ENCODE results near the gene NANOG. TPM values are rescaled to one million over a fixed set of nuclear protein-coding genes. Genes with fewer than 3 reads are reported as not detected.
"Not testable (repeated sequence)": the region's sequence is repeated elsewhere in the genome, so short reads cannot be mapped to it uniquely, and the experiment has no call there.

Gene NANOG
- total and polyA plus RNA-seq, 11 donors = 0.18 to 0.33 TPM; not detected in 9

- Histone ChIP-seq H3K4me3 (no peak overlapping the region), H3K9me3 (no peaks in the 10 kb centered on the region), H3K36me3 (no peaks in the 10 kb centered on the region), H3K27ac (no peak overlapping the region), H3K4me1 (no peaks in the 10 kb centered on the region), H3K27me3 (no peaks in the 10 kb centered on the region)
- TF ChIP-seq, protein P1, sequence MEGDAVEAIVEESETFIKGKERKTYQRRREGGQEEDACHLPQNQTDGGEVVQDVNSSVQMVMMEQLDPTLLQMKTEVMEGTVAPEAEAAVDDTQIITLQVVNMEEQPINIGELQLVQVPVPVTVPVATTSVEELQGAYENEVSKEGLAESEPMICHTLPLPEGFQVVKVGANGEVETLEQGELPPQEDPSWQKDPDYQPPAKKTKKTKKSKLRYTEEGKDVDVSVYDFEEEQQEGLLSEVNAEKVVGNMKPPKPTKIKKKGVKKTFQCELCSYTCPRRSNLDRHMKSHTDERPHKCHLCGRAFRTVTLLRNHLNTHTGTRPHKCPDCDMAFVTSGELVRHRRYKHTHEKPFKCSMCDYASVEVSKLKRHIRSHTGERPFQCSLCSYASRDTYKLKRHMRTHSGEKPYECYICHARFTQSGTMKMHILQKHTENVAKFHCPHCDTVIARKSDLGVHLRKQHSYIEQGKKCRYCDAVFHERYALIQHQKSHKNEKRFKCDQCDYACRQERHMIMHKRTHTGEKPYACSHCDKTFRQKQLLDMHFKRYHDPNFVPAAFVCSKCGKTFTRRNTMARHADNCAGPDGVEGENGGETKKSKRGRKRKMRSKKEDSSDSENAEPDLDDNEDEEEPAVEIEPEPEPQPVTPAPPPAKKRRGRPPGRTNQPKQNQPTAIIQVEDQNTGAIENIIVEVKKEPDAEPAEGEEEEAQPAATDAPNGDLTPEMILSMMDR (IDR thresholded peaks at IDR 0.05) = no peak
- TF ChIP-seq POLR2A (IDR thresholded peaks at IDR 0.05) = no peak
- 79 to 92% (median 90%) methylated on average over 6 of the region's 6 CpGs for WGBS, 4 donors
- ATAC-seq = no peak
- DNase-seq = no peak
- intact Hi-C loops (cut with DNase I) = no loop called here
These were observed 38.9 kb upstream of the NANOG start for GRCh38 chr12:7750350-7750749.

DNA sequence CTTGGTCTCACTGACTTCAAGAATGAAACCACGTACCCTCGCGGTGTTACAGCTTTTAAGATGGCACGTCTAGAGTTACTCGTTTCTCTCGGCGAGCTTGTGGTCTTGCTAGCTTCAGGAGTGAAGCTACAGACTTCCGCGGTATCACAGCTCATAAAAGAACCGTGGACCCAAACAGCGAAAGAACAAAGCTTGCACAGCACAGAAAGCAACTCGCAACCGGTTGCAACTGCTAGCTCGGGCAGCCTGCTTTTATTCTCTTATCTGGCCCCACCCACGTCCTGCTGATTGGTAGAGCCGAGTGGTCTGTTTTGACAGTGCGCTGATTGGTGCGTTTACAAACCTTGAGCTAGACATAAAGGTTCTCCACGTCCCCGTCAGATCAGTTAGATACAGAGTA lies 37.8 kb upstream of the NANOG start:
- Histone ChIP-seq H3K9me3 (no peaks in the 10 kb centered on the region), H3K4me1 (no peaks in the 10 kb centered on the region), H3K27me3 (peaks cover 0 to 3% (median 0%) of the 10 kb centered on the region in 9 donors), H3K4me3 (no peak overlapping the region), H3K27ac (no peak overlapping the region), H3K36me3 (no peaks in the 10 kb centered on the region)
- ATAC-seq (no peak), DNase-seq (no peak)
- 81 to 88% (median 84%) methylated on average over 20 of the region's 20 CpGs for WGBS, 4 donors
- intact Hi-C loops (cut with DNase I) = no loop called here
- TF ChIP-seq POLR2A (IDR thresholded peaks at IDR 0.05) = no peak

DNA sequence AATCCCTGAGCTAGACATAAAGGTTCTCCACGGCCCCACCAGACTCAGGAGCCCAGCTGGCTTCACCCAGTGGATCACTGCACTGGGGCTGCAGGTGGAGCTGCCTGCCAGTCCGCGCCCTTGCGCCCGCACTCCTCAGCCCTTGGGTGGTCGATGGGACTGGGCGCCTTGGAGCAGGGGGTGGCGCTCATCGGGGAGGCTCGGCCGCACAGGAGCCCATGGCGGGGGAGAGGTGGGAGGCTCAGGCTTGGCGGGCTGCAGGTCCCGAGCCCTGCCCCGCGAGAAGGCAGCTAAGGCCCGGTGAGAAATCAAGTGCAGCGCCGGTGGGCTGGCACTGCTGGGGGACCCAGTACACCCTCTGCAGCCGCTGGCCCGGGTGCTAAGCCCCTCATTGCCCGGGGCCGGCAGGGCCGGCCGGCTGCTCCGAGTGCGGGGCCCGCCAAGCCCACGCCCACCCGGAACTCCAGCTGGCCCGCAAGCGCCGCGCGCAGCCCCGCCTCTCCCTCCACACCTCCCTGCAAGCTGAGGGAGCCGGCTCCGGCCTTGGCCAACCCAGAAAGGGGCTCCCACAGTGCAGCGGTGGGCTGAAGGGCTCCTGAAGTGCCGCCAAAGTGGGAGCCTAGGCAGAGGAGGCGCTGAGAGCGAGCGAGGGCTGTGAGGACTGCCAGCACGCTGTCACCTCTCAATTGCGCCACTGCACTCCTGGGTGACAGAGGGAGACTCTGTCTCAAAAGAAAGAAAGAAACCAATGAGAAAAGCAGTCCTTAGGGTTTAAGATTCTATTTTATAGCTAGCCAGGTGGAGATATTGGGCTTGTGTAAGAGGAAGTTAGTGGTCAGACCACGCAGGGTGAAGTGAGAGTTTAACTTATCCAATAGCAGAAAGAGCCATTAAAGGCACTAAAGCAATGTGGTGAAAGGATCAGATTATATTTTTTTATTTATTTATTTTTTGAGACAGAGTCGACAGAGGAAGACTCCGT lies 37.0 kb upstream of the NANOG start:
- intact Hi-C loops (cut with DNase I); H3K27ac ChIP-seq; H3K27me3 ChIP-seq; H3K36me3 ChIP-seq; H3K4me3 ChIP-seq; H3K4me1 ChIP-seq; DNase-seq; H3K9me3 ChIP-seq; ATAC-seq: not testable (repeated sequence)
- WGBS, 4 donors = 89 to 94% (median 94%) methylated on average over 11 to 45 of the region's 48 CpGs

DNA sequence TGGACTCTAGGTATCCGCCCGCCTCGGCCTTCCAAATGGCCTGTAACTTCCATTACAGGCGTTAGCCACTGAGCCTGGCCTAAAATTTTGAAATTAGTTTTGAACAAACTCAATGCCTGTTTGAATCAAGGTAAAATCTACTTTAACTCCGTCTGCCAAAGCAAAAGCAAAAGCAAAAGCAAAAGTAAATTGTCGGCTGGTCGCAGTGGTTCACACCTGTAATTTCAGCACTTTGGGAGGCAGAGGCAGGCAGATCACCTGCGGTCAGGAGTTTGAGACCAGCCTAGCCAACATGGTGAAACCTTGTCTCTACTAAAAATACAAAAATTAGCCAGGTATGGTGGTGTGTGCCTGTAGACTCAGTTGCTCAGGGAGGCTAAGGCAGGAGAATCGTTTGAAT lies 33.5 kb upstream of the NANOG start:
- WGBS, 4 donors = 87 to 95% (median 91%) methylated on average over 9 of the region's 9 CpGs

DNA sequence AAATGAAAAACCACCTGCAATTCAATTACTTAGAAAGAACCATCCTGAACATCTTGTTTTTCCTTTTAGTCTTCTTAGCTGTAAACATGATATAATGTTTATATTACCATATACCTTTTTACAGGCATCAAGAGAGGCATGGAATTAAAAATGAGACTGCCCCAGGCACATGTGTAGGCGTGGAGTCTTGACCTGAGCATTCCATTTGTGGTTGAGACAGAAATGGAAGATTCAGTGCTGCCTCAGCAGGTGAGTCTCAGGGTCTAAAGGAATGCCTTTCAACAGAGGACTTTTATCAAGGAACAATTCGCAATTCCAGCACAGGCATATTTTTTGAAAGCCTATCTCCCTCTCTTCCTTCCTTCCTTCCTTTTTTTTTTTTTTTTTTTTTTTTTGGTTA lies 32.2 kb upstream of the NANOG start:
- no peak for DNase-seq
- Histone ChIP-seq H3K36me3 (no peaks in the 10 kb centered on the region), H3K9me3 (no peaks in the 10 kb centered on the region), H3K4me1 (no peaks in the 10 kb centered on the region), H3K27me3 (peaks cover 0 to 7% (median 0%) of the 10 kb centered on the region in 9 donors), H3K4me3 (no peak overlapping the region), H3K27ac (no peak overlapping the region)
- ATAC-seq = no peak
- TF ChIP-seq POLR2A (IDR thresholded peaks at IDR 0.05) = no peak
- TF ChIP-seq, protein P1 (IDR thresholded peaks at IDR 0.05) = no peak
- 41 to 62% (median 49%) methylated on average over 2 of the region's 2 CpGs for WGBS, 4 donors
- intact Hi-C loops (cut with DNase I) = no loop called here

More for the DNA sequence above, 33.5 kb upstream of the NANOG start:
- H3K27ac ChIP-seq; H3K36me3 ChIP-seq; H3K4me1 ChIP-seq; DNase-seq; intact Hi-C loops (cut with DNase I); H3K9me3 ChIP-seq; ATAC-seq; H3K4me3 ChIP-seq; H3K27me3 ChIP-seq: not testable (repeated sequence)
